PFSK-1 (cell line): Measurements from ENCODE around the gene EVX2.

Experiments used
- FOXP2 ChIP-seq: optimal IDR thresholded peaks from 2 replicates; pipeline ENCODE3; 2011; ENCODE audit warnings: borderline replicate concordance, control low read depth, inconsistent platforms; ENCODE audit not compliant: insufficient read depth; ENCODE audit errors: extremely low read length, extremely low read depth
- POLR2AphosphoS5 ChIP-seq: IDR thresholded peaks from 2 replicates; pipeline ENCODE4 v1.6.1; 2012; ENCODE audit warnings: low read depth, mild to moderate bottlenecking, control low read depth, low read length, moderate library complexity
- SIN3A ChIP-seq: IDR thresholded peaks from 2 replicates; pipeline ENCODE4 v1.6.1; 2012; ENCODE audit warnings: mild to moderate bottlenecking, low read length, moderate library complexity, borderline replicate concordance; ENCODE audit not compliant: insufficient read depth
- TAF1 ChIP-seq: IDR thresholded peaks from 2 replicates; pipeline ENCODE4 v1.6.1; 2012; ENCODE audit warnings: low read length, control low read depth, borderline replicate concordance; ENCODE audit not compliant: insufficient read depth
- TF ChIP-seq, protein P1 (sequence below), 2 experiments: IDR thresholded peaks; 2 replicates each; pipeline versions ENCODE4 v1.6.1 to v1.8.0; 2011 to 2012; ENCODE audit warnings: low read depth in 2 of 2, low read length in 2 of 2, control low read depth in 1 of 2, inconsistent platforms in 1 of 2, mild to moderate bottlenecking in 1 of 2, moderate library complexity in 1 of 2; ENCODE audit not compliant: insufficient read depth in 1 of 2

EVX2 gene

GRCh38 chr2:176074919-176075425, 8.8 kb downstream of the EVX2 start:
- TF ChIP-seq POLR2AphosphoS5, result no peak
- TF ChIP-seq, protein P1, sequence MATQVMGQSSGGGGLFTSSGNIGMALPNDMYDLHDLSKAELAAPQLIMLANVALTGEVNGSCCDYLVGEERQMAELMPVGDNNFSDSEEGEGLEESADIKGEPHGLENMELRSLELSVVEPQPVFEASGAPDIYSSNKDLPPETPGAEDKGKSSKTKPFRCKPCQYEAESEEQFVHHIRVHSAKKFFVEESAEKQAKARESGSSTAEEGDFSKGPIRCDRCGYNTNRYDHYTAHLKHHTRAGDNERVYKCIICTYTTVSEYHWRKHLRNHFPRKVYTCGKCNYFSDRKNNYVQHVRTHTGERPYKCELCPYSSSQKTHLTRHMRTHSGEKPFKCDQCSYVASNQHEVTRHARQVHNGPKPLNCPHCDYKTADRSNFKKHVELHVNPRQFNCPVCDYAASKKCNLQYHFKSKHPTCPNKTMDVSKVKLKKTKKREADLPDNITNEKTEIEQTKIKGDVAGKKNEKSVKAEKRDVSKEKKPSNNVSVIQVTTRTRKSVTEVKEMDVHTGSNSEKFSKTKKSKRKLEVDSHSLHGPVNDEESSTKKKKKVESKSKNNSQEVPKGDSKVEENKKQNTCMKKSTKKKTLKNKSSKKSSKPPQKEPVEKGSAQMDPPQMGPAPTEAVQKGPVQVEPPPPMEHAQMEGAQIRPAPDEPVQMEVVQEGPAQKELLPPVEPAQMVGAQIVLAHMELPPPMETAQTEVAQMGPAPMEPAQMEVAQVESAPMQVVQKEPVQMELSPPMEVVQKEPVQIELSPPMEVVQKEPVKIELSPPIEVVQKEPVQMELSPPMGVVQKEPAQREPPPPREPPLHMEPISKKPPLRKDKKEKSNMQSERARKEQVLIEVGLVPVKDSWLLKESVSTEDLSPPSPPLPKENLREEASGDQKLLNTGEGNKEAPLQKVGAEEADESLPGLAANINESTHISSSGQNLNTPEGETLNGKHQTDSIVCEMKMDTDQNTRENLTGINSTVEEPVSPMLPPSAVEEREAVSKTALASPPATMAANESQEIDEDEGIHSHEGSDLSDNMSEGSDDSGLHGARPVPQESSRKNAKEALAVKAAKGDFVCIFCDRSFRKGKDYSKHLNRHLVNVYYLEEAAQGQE (IDR thresholded peaks at IDR 0.05; ENCODE audit: insufficient read depth in 1 of 2, low read depth in 2 of 2, low read length in 2 of 2), result no peak

- TF ChIP-seq SIN3A (no peak), TAF1 (no peak), FOXP2 (no peak), POLR2AphosphoS5 (no peak)
- TF ChIP-seq, protein P1 (IDR thresholded peaks at IDR 0.05; ENCODE audit: insufficient read depth in 1 of 2, low read depth in 2 of 2, low read length in 2 of 2), result no peak
Observed at GRCh38 chr2:176072951-176073904, 10.5 kb downstream of the EVX2 start.

DNA sequence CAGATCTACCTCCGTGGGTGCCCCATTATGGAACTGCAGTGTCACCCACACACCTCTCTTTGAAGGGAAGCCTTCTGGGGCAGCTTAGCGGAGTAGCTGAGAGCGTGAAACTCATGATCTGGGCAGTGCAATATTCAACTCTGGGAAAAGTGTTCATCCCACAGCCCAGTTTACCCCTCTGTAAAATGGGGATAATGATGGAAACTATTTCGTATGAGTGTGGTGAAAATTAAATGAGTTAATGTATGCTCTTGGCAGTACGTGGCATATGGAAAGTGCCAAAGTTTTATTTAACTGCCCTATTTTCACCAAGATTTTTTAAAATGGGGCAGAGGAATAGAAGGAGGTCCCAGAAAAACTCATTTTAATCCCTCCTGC, 11.5 kb downstream of the EVX2 start:
- TF ChIP-seq SIN3A (no peak), TAF1 (no peak), FOXP2 (no peak)
- TF ChIP-seq, protein P1 (IDR thresholded peaks at IDR 0.05; ENCODE audit: insufficient read depth in 1 of 2, low read depth in 2 of 2, low read length in 2 of 2), result no peak

DNA sequence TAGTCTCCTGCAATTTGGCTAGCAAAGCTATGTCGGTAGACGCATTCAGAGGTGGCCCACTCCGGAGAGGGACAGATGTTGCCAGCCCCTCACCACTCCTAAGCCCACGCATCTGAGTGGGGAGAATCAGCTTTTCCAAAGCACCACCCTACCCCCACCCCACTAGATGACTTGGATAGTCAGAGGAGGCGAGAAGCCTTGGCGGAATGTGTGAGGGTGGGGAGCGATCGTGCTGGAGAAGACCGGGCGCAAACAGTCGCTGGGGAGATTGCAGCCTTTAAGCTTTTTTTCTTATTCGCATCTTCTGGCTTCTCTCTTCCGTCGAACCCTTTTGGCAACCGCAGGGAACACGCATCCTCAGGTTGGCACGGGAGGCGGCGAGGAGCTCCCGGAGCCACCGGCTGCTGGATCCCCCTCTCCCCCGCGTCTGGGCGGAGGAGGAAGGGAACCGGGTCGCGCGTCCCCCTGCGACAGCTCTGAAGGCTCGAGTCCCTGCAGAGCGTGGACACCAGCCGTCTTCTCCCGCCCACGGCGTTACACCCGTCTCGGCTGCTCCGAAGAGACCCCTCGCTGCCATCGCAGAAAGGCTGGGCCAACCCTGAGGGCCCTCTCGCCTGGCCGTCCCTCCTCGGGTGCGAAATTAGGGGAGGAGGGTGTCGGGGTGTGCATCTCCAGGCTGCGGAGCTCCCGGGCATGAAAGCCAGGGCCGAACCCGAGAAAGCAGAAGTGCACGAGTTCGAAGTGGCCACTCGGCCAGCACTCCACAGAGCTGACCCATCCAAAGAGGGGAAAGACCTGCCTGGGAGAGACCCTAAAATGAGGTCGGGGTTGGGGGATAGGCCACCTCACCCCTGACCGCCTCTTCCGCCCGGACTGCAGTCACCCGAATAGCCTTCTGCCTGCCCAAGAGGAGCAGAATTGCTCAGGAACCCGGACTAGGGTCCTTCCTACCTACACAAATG, 12.2 kb downstream of the EVX2 start:
- TF ChIP-seq, protein P1 (IDR thresholded peaks at IDR 0.05; ENCODE audit: insufficient read depth in 1 of 2, low read depth in 2 of 2, low read length in 2 of 2), result no peak
- no peak for TF ChIP-seq FOXP2
- no peak for TF ChIP-seq TAF1
- TF ChIP-seq POLR2AphosphoS5, result no peak
